ENCODE results near the gene RPGR.

GRCh38 chrX:38277136-38277535, 50.2 kb downstream of the RPGR start:
- TF ChIP-seq POLR2A (IDR thresholded peaks at IDR 0.05): no peak
- TF ChIP-seq, protein P1, sequence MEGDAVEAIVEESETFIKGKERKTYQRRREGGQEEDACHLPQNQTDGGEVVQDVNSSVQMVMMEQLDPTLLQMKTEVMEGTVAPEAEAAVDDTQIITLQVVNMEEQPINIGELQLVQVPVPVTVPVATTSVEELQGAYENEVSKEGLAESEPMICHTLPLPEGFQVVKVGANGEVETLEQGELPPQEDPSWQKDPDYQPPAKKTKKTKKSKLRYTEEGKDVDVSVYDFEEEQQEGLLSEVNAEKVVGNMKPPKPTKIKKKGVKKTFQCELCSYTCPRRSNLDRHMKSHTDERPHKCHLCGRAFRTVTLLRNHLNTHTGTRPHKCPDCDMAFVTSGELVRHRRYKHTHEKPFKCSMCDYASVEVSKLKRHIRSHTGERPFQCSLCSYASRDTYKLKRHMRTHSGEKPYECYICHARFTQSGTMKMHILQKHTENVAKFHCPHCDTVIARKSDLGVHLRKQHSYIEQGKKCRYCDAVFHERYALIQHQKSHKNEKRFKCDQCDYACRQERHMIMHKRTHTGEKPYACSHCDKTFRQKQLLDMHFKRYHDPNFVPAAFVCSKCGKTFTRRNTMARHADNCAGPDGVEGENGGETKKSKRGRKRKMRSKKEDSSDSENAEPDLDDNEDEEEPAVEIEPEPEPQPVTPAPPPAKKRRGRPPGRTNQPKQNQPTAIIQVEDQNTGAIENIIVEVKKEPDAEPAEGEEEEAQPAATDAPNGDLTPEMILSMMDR (IDR thresholded peaks at IDR 0.05): no peak

Data from testis (tissue), 2 donors.